ENCODE data around the gene DCLRE1C. TPM values are rescaled to one million over a fixed set of nuclear protein-coding genes. Genes with fewer than 3 reads are reported as not detected.

Gene DCLRE1C
- total and polyA plus RNA-seq, 9 of the 15 experiments (the other 6 are each of a cell fraction or from before 2014, with no cell fraction given): 8.8 to 22.2 (median 13.9) TPM

- no peak for TF ChIP-seq SIRT6 (IDR thresholded peaks at IDR 0.05; ENCODE audit: low read depth, low read length)
- no peak for TF ChIP-seq SFPQ (IDR thresholded peaks at IDR 0.05; ENCODE audit: low read depth, low read length)
- TF ChIP-seq ZNF77 (CRISPR knock-in tag; IDR thresholded peaks at IDR 0.05): no peak
- TF ChIP-seq JUN (IDR thresholded peaks at IDR 0.05; ENCODE audit: borderline replicate concordance, low read depth, low read length): no peak
- no peak for TF ChIP-seq JUN (CRISPR knock-in tag; IDR thresholded peaks at IDR 0.05; ENCODE audit: borderline replicate concordance)
- TF ChIP-seq ZNF431 (CRISPR knock-in tag; IDR thresholded peaks at IDR 0.05): no peak
- TF ChIP-seq RERE (CRISPR knock-in tag; IDR thresholded peaks at IDR 0.05; ENCODE audit: borderline replicate concordance): no peak
- peak; percentile 82 for TF ChIP-seq MYC (IDR thresholded peaks at IDR 0.05; ENCODE audit: low read depth, low read length)
- peak; percentile 66; the same call in 1 of the 2 replicates for TF ChIP-seq MYC (CRISPR knock-in tag; IDR thresholded peaks at IDR 0.05; ENCODE audit: borderline replicate concordance, low read depth)
These were observed 5.5 kb upstream of the DCLRE1C start, which contains the start of gene MEIG1 (continued) for GRCh38 chr10:14959221-14960057.
